Endothelial cell of umbilical vein (primary cell): Measurements from ENCODE around the gene CCDC39.

Experiments
- EZH2 ChIP-seq: IDR thresholded peaks from 2 replicates; pipeline ENCODE4 v1.6.1; 2012; ENCODE audit warnings: borderline replicate concordance, low read depth, mild to moderate bottlenecking, moderate library complexity, low read length, inconsistent platforms; ENCODE audit not compliant: severe bottlenecking
- FOS ChIP-seq: IDR thresholded peaks from 2 replicates; pipeline ENCODE4 v1.6.1; 2011; ENCODE audit warnings: mild to moderate bottlenecking, low read length, moderate library complexity, borderline replicate concordance; ENCODE audit not compliant: insufficient read depth
- GATA2 ChIP-seq: IDR thresholded peaks from 2 replicates; pipeline ENCODE4 v1.7.0; 2011; ENCODE audit warnings: low read depth, mild to moderate bottlenecking, moderate library complexity, mixed read lengths, low read length; ENCODE audit not compliant: insufficient read length, insufficient read depth
- JUN ChIP-seq: IDR thresholded peaks from 2 replicates; pipeline ENCODE4 v1.6.1; 2011; ENCODE audit warnings: borderline replicate concordance, low read depth; ENCODE audit not compliant: insufficient read length, insufficient read depth
- MAX ChIP-seq: IDR thresholded peaks from 2 replicates; pipeline ENCODE4 v1.6.1; 2011; ENCODE audit not compliant: insufficient read depth, insufficient read length
- MYC ChIP-seq: IDR thresholded peaks from one replicate; pipeline ENCODE4 v1.6.1; 2011; ENCODE audit warnings: mild to moderate bottlenecking, low read depth, low read length
- POLR2A ChIP-seq: IDR thresholded peaks from 2 replicates; pipeline ENCODE4 v1.6.1; 2012; ENCODE audit warnings: low read depth, mild to moderate bottlenecking, control low read depth, low read length
- POLR2AphosphoS5 ChIP-seq: IDR thresholded peaks from 2 replicates; pipeline ENCODE4 v1.6.1; 2012; ENCODE audit warnings: low read depth, mild to moderate bottlenecking, control low read depth, low read length, moderate library complexity; ENCODE audit not compliant: insufficient read depth
- TF ChIP-seq, protein P1 (sequence below), 2 donors: IDR thresholded peaks; 1 replicate in 1 of 2; 2 replicates in 1 of 2; pipeline ENCODE4 v1.5.1; 2011; ENCODE audit warnings: low read length in 2 of 2, mild to moderate bottlenecking in 2 of 2, moderate library complexity in 2 of 2, control low read depth in 1 of 2, inconsistent platforms in 1 of 2, low read depth in 1 of 2; ENCODE audit not compliant: insufficient read depth in 1 of 2; ENCODE audit errors: extremely low read depth in 1 of 2

DNA sequence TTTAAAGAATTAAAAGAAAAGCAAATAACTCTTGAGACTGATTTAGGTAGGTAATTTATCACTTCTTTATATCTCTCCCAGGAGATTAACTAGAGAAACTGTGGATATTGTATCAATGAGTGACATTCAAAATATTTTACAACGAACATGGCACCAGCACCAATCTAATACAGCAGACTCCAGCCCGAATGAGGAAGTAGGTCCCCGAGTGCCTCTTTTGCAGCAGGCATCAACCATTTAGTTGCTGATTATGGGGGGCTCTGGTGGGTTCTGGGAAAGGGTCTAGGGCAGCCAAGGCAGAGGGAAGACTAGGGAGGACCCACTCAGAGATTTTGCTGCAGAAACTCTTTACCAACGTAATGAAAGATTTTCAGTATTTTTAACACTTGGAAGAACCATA is 109.1 kb downstream of the CCDC39 start:
- no peak for TF ChIP-seq POLR2AphosphoS5
- TF ChIP-seq, protein P1, sequence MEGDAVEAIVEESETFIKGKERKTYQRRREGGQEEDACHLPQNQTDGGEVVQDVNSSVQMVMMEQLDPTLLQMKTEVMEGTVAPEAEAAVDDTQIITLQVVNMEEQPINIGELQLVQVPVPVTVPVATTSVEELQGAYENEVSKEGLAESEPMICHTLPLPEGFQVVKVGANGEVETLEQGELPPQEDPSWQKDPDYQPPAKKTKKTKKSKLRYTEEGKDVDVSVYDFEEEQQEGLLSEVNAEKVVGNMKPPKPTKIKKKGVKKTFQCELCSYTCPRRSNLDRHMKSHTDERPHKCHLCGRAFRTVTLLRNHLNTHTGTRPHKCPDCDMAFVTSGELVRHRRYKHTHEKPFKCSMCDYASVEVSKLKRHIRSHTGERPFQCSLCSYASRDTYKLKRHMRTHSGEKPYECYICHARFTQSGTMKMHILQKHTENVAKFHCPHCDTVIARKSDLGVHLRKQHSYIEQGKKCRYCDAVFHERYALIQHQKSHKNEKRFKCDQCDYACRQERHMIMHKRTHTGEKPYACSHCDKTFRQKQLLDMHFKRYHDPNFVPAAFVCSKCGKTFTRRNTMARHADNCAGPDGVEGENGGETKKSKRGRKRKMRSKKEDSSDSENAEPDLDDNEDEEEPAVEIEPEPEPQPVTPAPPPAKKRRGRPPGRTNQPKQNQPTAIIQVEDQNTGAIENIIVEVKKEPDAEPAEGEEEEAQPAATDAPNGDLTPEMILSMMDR (IDR thresholded peaks at IDR 0.05; ENCODE audit: extremely low read depth in 1 of 2, insufficient read depth in 1 of 2, low read depth in 1 of 2, low read length in 2 of 2) = no peak
- TF ChIP-seq EZH2 = no peak
- TF ChIP-seq POLR2A = no peak
- no peak for TF ChIP-seq FOS
- TF ChIP-seq MAX = no peak
- no peak for TF ChIP-seq JUN
- TF ChIP-seq MYC = no peak
- no peak for TF ChIP-seq GATA2
